PC-9 (cell line): Measurements from ENCODE around the gene MLIP. TPM values are rescaled to one million over a fixed set of nuclear protein-coding genes. Genes with fewer than 3 reads are reported as not detected.

Experiments
- BruUV-seq: library from RNA; stranded (reverse); fragments of 400-500 nt; replicated peaks from 2 replicates; lab custom pipeline; 2021; lab: Mats Ljungman, UMichigan
- CTCF ChIA-PET: fragments of 300-600 bp; sonication (Branson Sonifier 250); formaldehyde crosslinking; loops from one replicate; lab custom pipeline; 2022; ENCODE audit warnings: antibody characterized with exemption; lab: Charles Lee
- POLR2A ChIA-PET: fragments of 300-600 bp; sonication (Branson Sonifier 250); formaldehyde crosslinking; loops from one replicate; lab custom pipeline; 2022; ENCODE audit warnings: antibody characterized with exemption; ENCODE audit not compliant: unreplicated experiment; lab: Charles Lee
- DNase-seq, 2 experiments: peaks; one replicate each; pipeline versions ENCODE4 v3.0.0 to v3.0.0-alpha.2; 2015 to 2022; ENCODE audit warnings: mixed read lengths in 1 of 2
- H2AFZ ChIP-seq: fragments of 200-600 bp; sonication (generic); 2 replicates; pipeline ENCODE4 v1.8.1; 2017; ENCODE audit warnings: antibody characterized with exemption
- H3F3A ChIP-seq: fragments of 200-600 bp; sonication (generic); 2 replicates; pipeline ENCODE4 v1.8.1; 2017; ENCODE audit warnings: antibody characterized with exemption, mild to moderate bottlenecking, low read depth; ENCODE audit not compliant: insufficient read depth
- H3K27ac ChIP-seq: fragments of 200-600 bp; sonication (generic); 2 replicates; pipeline ENCODE4 v1.6.1; 2016; ENCODE audit warnings: mixed run types
- H3K27me3 ChIP-seq: fragments of 200-600 bp; sonication (generic); 2 replicates; pipeline ENCODE4 v1.6.1; 2016; ENCODE audit warnings: low read depth, mixed run types; ENCODE audit not compliant: insufficient read depth
- H3K36me3 ChIP-seq: fragments of 200-600 bp; sonication (generic); 2 replicates; pipeline ENCODE4 v1.6.1; 2016; ENCODE audit warnings: low read depth, mixed run types
- H3K4me1 ChIP-seq: fragments of 200-600 bp; sonication (generic); replicated peaks from 2 replicates; pipeline ENCODE4 v1.6.1; 2016; ENCODE audit warnings: mixed run types; ENCODE audit not compliant: insufficient read depth
- H3K4me2 ChIP-seq: fragments of 200-600 bp; sonication (generic); 2 replicates; pipeline ENCODE4 v1.6.1; 2017; ENCODE audit warnings: mixed run types
- H3K4me3 ChIP-seq: fragments of 200-600 bp; sonication (generic); 2 replicates; pipeline ENCODE4 v1.6.1; 2016; ENCODE audit warnings: mixed run types
- H3K79me2 ChIP-seq: fragments of 200-600 bp; sonication (generic); 2 replicates; pipeline ENCODE4 v1.6.1; 2017; ENCODE audit warnings: low read depth, mixed run types
- H3K9me2 ChIP-seq: fragments of 200-600 bp; sonication (generic); 2 replicates; pipeline ENCODE4 v1.8.1; 2017; ENCODE audit warnings: mild to moderate bottlenecking; ENCODE audit not compliant: insufficient read depth
- H3K9me3 ChIP-seq: fragments of 200-600 bp; sonication (generic); 2 replicates; pipeline ENCODE4 v1.8.1; 2016; ENCODE audit warnings: low read depth; ENCODE audit not compliant: insufficient read depth
- H4K20me1 ChIP-seq: fragments of 200-600 bp; sonication (generic); 2 replicates; pipeline ENCODE4 v1.8.1; 2017; ENCODE audit not compliant: insufficient read depth
- CTCF ChIP-seq: fragments of 200-600 bp; sonication (generic); conservative IDR thresholded peaks from 2 replicates; pipeline ENCODE4 v1.6.1; 2017; ENCODE audit warnings: mixed run types, antibody characterized with exemption, mild to moderate bottlenecking, moderate library complexity
- EZH2 ChIP-seq: fragments of 200-600 bp; sonication (generic); IDR thresholded peaks from 2 replicates; pipeline ENCODE4 v1.8.0; 2017; ENCODE audit warnings: antibody characterized with exemption, low read depth
- intact Hi-C: fragments of 100-400 bp; cut with micrococcal nuclease; formaldehyde crosslinking; loops from one replicate; pipeline ENCODE4 v1.10.0; 2022; ENCODE audit not compliant: unreplicated experiment
- total RNA-seq: library from RNA; stranded (reverse); gene quantifications from 2 replicates; pipeline ENCODE4 v1.2.3, GENCODE V29; 2021

Gene MLIP
- total RNA-seq, 1 experiment from 2014 or later: 0.79 TPM

- H3K4me2 ChIP-seq: no peak overlapping the region
- no peaks in the 10 kb centered on the region for H3K27me3 ChIP-seq
- H3K36me3 ChIP-seq: no peaks in the 10 kb centered on the region
- no TSS peak for BruUV-seq
- H3K4me3 ChIP-seq: no peak overlapping the region
- TF ChIP-seq CTCF (no peak), EZH2 (no peak)
- H3K4me1 ChIP-seq: no peaks in the 10 kb centered on the region
- no peaks in the 10 kb centered on the region for H3K79me2 ChIP-seq
- ChIA-PET CTCF (no interaction called here), POLR2A (no interaction called here)
- DNase-seq: no peak
- H4K20me1 ChIP-seq: no peaks in the 10 kb centered on the region
- H3K9me2 ChIP-seq: no peaks in the 10 kb centered on the region
- intact Hi-C loops: no loop called here
- H2AFZ ChIP-seq: peak overlapping the region; percentile 24; the same call in 1 of the 2 replicates
- no peak overlapping the region for H3K27ac ChIP-seq
- no peaks in the 10 kb centered on the region for H3K9me3 ChIP-seq
- no peaks in the 10 kb centered on the region for H3F3A ChIP-seq
Observed at GRCh38 chr6:54288474-54288873, 177.2 kb downstream of the MLIP start.

GRCh38 chr6:54289426-54289825 is 178.2 kb downstream of the MLIP start:
- H2AFZ ChIP-seq: 0 out of 2 replicates have a peak overlapping the region, but pooled peaks have one; percentile 35
- POLR2A ChIA-PET: no interaction called here
- intact Hi-C loops: no loop called here

DNA sequence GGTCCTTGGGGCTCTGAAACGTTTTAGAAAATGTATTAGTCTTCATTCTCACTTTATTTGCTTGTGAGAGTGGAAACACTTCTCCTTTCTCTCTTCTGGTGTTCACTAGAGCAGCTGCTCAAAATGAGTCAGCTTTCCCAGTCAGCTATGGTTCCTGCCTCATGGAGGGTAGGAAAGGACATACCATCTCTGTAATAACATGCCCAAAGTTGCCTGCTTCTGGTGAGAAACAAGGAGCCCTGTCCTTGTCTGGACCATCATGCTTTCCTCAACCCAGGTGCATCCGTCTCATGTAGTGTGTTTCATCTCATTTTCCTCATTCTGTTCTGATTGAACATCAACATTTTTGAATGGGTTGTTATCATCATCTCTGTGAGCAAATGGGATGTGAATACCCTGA is 179.9 kb downstream of the MLIP start:
- no peak for DNase-seq
- Histone ChIP-seq H2AFZ (no peak overlapping the region), H3K9me3 (no peaks in the 10 kb centered on the region), H3K4me1 (no peaks in the 10 kb centered on the region), H3K9me2 (no peaks in the 10 kb centered on the region), H3K4me2 (no peak overlapping the region), H3K79me2 (no peaks in the 10 kb centered on the region), H3K27ac (no peak overlapping the region), H3F3A (no peaks in the 10 kb centered on the region), H3K27me3 (no peaks in the 10 kb centered on the region), H4K20me1 (no peaks in the 10 kb centered on the region), H3K4me3 (no peak overlapping the region), H3K36me3 (no peaks in the 10 kb centered on the region)
- intact Hi-C loops: no loop called here
- ChIA-PET POLR2A (no interaction called here), CTCF (no interaction called here)
- TF ChIP-seq CTCF: no peak
- TF ChIP-seq EZH2: no peak
- no TSS peak for BruUV-seq

More at GRCh38 chr6:54289426-54289825, 178.2 kb downstream of the MLIP start:
- CTCF ChIA-PET: no interaction called here
- Histone ChIP-seq H3K9me3 (no peaks in the 10 kb centered on the region), H3K36me3 (no peaks in the 10 kb centered on the region), H3K27me3 (no peaks in the 10 kb centered on the region), H3K79me2 (no peaks in the 10 kb centered on the region), H3K4me3 (no peak overlapping the region), H3F3A (no peaks in the 10 kb centered on the region), H3K4me1 (no peaks in the 10 kb centered on the region), H3K9me2 (no peaks in the 10 kb centered on the region), H3K4me2 (no peak overlapping the region), H4K20me1 (no peaks in the 10 kb centered on the region), H3K27ac (no peak overlapping the region)
- no TSS peak for BruUV-seq
- no peak for DNase-seq
- TF ChIP-seq CTCF (no peak), EZH2 (no peak)
